Measurements from ENCODE around the gene ZNF638. TPM values are rescaled to one million over a fixed set of nuclear protein-coding genes. Genes with fewer than 3 reads are reported as not detected.
A peak's percentile ranks its signal among the peaks of the same experiment; 100 is the strongest.
"Not testable (repeated sequence)": the region's sequence is repeated elsewhere in the genome, so short reads cannot be mapped to it uniquely, and the experiment has no call there.

ZNF638 gene
- total RNA-seq (2014; rRNA removed; shearing (Covaris generic)) = 94.2 and 106 TPM in 2 replicates

- peak; percentile 90 for DNase-seq (ENCODE audit: low spot score)
- in situ Hi-C loops (cut with HindIII; ENCODE audit: low sequenced_read_pairs) = no loop called here
Measured at GRCh38 chr2:71331581-71332434, at the start of gene ZNF638. ZNF638 (plus strand) TSS chr2:71331782; CDS start chr2:71348955, 17,173 bp downstream.

- DNase-seq (ENCODE audit: low spot score) = no peak
- in situ Hi-C loops (cut with HindIII; ENCODE audit: low sequenced_read_pairs) = no loop called here
Measured at GRCh38 chr2:71281950-71282349, 49.6 kb upstream of the ZNF638 start.

- in situ Hi-C loops (cut with HindIII; ENCODE audit: low sequenced_read_pairs) = no loop called here
- peak; percentile 20 for DNase-seq (ENCODE audit: low spot score)
Measured at GRCh38 chr2:71282493-71282892, 49.1 kb upstream of the ZNF638 start.

GRCh38 chr2:71283131-71283530, 48.5 kb upstream of the ZNF638 start:
- DNase-seq (ENCODE audit: low spot score) = no peak
- in situ Hi-C loops (cut with HindIII; ENCODE audit: low sequenced_read_pairs) = no loop called here

- no peak for DNase-seq (ENCODE audit: low spot score)
- in situ Hi-C loops (cut with HindIII; ENCODE audit: low sequenced_read_pairs) = no loop called here
Measured at GRCh38 chr2:71285706-71286105, 45.9 kb upstream of the ZNF638 start.

GRCh38 chr2:71291398-71291797, 40.2 kb upstream of the ZNF638 start:
- DNase-seq (ENCODE audit: low spot score) = peak; percentile 72
- in situ Hi-C loops (cut with HindIII; ENCODE audit: low sequenced_read_pairs) = no loop called here

GRCh38 chr2:71292159-71292558, 39.4 kb upstream of the ZNF638 start:
- in situ Hi-C loops (cut with HindIII; ENCODE audit: low sequenced_read_pairs) = no loop called here
- DNase-seq (ENCODE audit: low spot score) = no peak

GRCh38 chr2:71298914-71299313, 32.7 kb upstream of the ZNF638 start:
- DNase-seq (ENCODE audit: low spot score) = no peak
- in situ Hi-C loops (cut with HindIII; ENCODE audit: low sequenced_read_pairs) = no loop called here

GRCh38 chr2:71299507-71299906, 32.1 kb upstream of the ZNF638 start:
- DNase-seq (ENCODE audit: low spot score) = peak; percentile 22
- in situ Hi-C loops (cut with HindIII; ENCODE audit: low sequenced_read_pairs) = no loop called here

GRCh38 chr2:71303849-71304248, 27.7 kb upstream of the ZNF638 start:
- in situ Hi-C loops (cut with HindIII; ENCODE audit: low sequenced_read_pairs) = no loop called here
- DNase-seq (ENCODE audit: low spot score) = no peak

- no peak for DNase-seq (ENCODE audit: low spot score)
- in situ Hi-C loops (cut with HindIII; ENCODE audit: low sequenced_read_pairs) = no loop called here
Measured at GRCh38 chr2:71306762-71307161, 24.8 kb upstream of the ZNF638 start.

GRCh38 chr2:71313016-71313766, 18.4 kb upstream of the ZNF638 start:
- in situ Hi-C loops (cut with HindIII; ENCODE audit: low sequenced_read_pairs) = no loop called here
- DNase-seq (ENCODE audit: low spot score) = no peak

GRCh38 chr2:71317060-71317459, 14.5 kb upstream of the ZNF638 start:
- in situ Hi-C loops (cut with HindIII; ENCODE audit: low sequenced_read_pairs) = no loop called here
- DNase-seq (ENCODE audit: low spot score) = no peak

GRCh38 chr2:71317900-71318299, 13.7 kb upstream of the ZNF638 start:
- in situ Hi-C loops (cut with HindIII; ENCODE audit: low sequenced_read_pairs); DNase-seq (ENCODE audit: low spot score): not testable (repeated sequence)

- no peak for DNase-seq (ENCODE audit: low spot score)
- in situ Hi-C loops (cut with HindIII; ENCODE audit: low sequenced_read_pairs) = no loop called here
Measured at GRCh38 chr2:71323386-71323785, 8.2 kb upstream of the ZNF638 start.

GRCh38 chr2:71326968-71327367, 4.6 kb upstream of the ZNF638 start:
- in situ Hi-C loops (cut with HindIII; ENCODE audit: low sequenced_read_pairs) = no loop called here
- no peak for DNase-seq (ENCODE audit: low spot score)

GRCh38 chr2:71327916-71328315, 3.7 kb upstream of the ZNF638 start:
- in situ Hi-C loops (cut with HindIII; ENCODE audit: low sequenced_read_pairs) = no loop called here
- DNase-seq (ENCODE audit: low spot score) = no peak

- no peak for DNase-seq (ENCODE audit: low spot score)
- in situ Hi-C loops (cut with HindIII; ENCODE audit: low sequenced_read_pairs) = no loop called here
Measured at GRCh38 chr2:71330155-71330554, 1.4 kb upstream of the ZNF638 start.

GRCh38 chr2:71330585-71331330, 824 bp upstream of the ZNF638 start:
- in situ Hi-C loops (cut with HindIII; ENCODE audit: low sequenced_read_pairs) = no loop called here
- no peak for DNase-seq (ENCODE audit: low spot score)

GRCh38 chr2:71331331-71331580, 326 bp upstream of the ZNF638 start:
- DNase-seq (ENCODE audit: low spot score); in situ Hi-C loops (cut with HindIII; ENCODE audit: low sequenced_read_pairs): not testable (repeated sequence)
